Caco-2 (cell line): ENCODE results near the gene APOL5. TPM values are rescaled to one million over a fixed set of nuclear protein-coding genes. Genes with fewer than 3 reads are reported as not detected.
A peak's percentile ranks its signal among the peaks of the same experiment; 100 is the strongest.

Experiments
- BruUV-seq: library from RNA; stranded (reverse); fragments of 400-500 nt; replicated peaks from 2 replicates; lab custom pipeline; 2021; lab: Mats Ljungman, UMichigan
- CTCF ChIA-PET: fragments of 300-600 bp; sonication (Branson Sonifier 250); formaldehyde crosslinking; loops from one replicate; lab custom pipeline; 2022; ENCODE audit warnings: antibody characterized with exemption; lab: Charles Lee
- POLR2A ChIA-PET: fragments of 300-600 bp; sonication (Branson Sonifier 250); formaldehyde crosslinking; loops from one replicate; lab custom pipeline; 2022; ENCODE audit warnings: antibody characterized with exemption; lab: Charles Lee
- DNase-seq, 2 experiments: peaks; one replicate each; pipeline versions ENCODE4 v3.0.0 to v3.0.0-alpha.2; 2020 to 2022
- H3K27me3 ChIP-seq: replicated peaks from 2 replicates; pipeline ENCODE4 v1.6.0; 2011; ENCODE audit warnings: low read length; ENCODE audit not compliant: control insufficient read depth, insufficient read depth
- H3K36me3 ChIP-seq: 2 replicates; pipeline ENCODE4 v1.5.1; 2011; ENCODE audit warnings: low read length; ENCODE audit not compliant: control insufficient read depth, insufficient read depth
- H3K4me1 ChIP-seq: fragments of 250-450 bp; sonication (Bioruptor Pico); 2 replicates; pipeline ENCODE4 v1.5.1; 2020; ENCODE audit warnings: mild to moderate bottlenecking
- H3K4me3 ChIP-seq: 2 replicates; pipeline ENCODE4 v1.5.1; 2011; ENCODE audit warnings: low read depth, mild to moderate bottlenecking, control low read depth, low read length
- H3K9me3 ChIP-seq: fragments of 250-450 bp; sonication (Bioruptor Pico); 2 replicates; pipeline ENCODE4 v1.5.1; 2020; ENCODE audit warnings: mild to moderate bottlenecking, moderate library complexity
- H3K27ac Mint-ChIP-seq: one replicate; pipeline ENCODE4 v1.8.0; 2022; ENCODE audit warnings: mixed read lengths; ENCODE audit not compliant: unreplicated experiment
- H3K27me3 Mint-ChIP-seq: one replicate; pipeline ENCODE4 v1.8.0; 2022; ENCODE audit warnings: mixed read lengths; ENCODE audit not compliant: insufficient read depth, unreplicated experiment
- H3K36me3 Mint-ChIP-seq: one replicate; pipeline ENCODE4 v1.8.0; 2022; ENCODE audit warnings: mild to moderate bottlenecking, mixed read lengths; ENCODE audit not compliant: insufficient read depth, unreplicated experiment
- H3K4me1 Mint-ChIP-seq: one replicate; pipeline ENCODE4 v1.8.0; 2022; ENCODE audit warnings: low read depth, mixed read lengths; ENCODE audit not compliant: unreplicated experiment
- H3K4me3 Mint-ChIP-seq: one replicate; pipeline ENCODE4 v1.8.0; 2022; ENCODE audit warnings: mild to moderate bottlenecking, moderate library complexity, mixed read lengths; ENCODE audit not compliant: unreplicated experiment
- H3K9me3 Mint-ChIP-seq: one replicate; pipeline ENCODE4 v1.8.0; 2022; ENCODE audit warnings: mixed read lengths; ENCODE audit not compliant: unreplicated experiment
- CTCF ChIP-seq, 2 experiments: fragments of 200-600 bp in 1 of 2; IDR thresholded peaks; 1 replicate in 1 of 2; 2 replicates in 1 of 2; pipeline versions ENCODE4 v1.5.1 to v1.8.0; 2011 to 2022; ENCODE audit warnings: antibody characterized with exemption in 1 of 2, control low read depth in 1 of 2, inconsistent platforms in 1 of 2, low read depth in 1 of 2, low read length in 1 of 2, mild to moderate bottlenecking in 1 of 2, moderate library complexity in 1 of 2; ENCODE audit not compliant: insufficient read depth in 1 of 2, severe bottlenecking in 1 of 2, unreplicated experiment in 1 of 2
- intact Hi-C: fragments of 100-400 bp; cut with micrococcal nuclease; formaldehyde crosslinking; loops from one replicate; pipeline ENCODE4 v1.10.0; 2022; ENCODE audit not compliant: unreplicated experiment
- total RNA-seq: library from RNA; stranded (reverse); gene quantifications from 2 replicates; pipeline ENCODE4 v1.2.3, GENCODE V29; 2022

The APOL5 gene
- total RNA-seq, 1 experiment from 2014 or later, result not detected

- POLR2A ChIA-PET, result no interaction called here
- CTCF ChIA-PET, result interaction anchor here (0.6 to 1.0 kb wide), 3 partner anchors 51 to 162 kb away, joined by 3 to 4 read pairs (median 3); no protein-coding TSS in a partner anchor
- no peaks in the 10 kb centered on the region for H3K9me3 Mint-ChIP-seq
Observed at GRCh38 chr22:35761037-35761436, 43.4 kb downstream of the APOL5 start.

GRCh38 chr22:35766654-35767580, 49.2 kb downstream of the APOL5 start:
- no peak overlapping the region for H3K4me3 ChIP-seq
- H3K9me3 Mint-ChIP-seq, result no peaks in the 10 kb centered on the region
- intact Hi-C loops, result no loop called here
- H3K36me3 ChIP-seq, result no peaks in the 10 kb centered on the region
- peaks cover 7% of the 10 kb centered on the region; the same call in 1 of the 2 replicates for H3K4me1 ChIP-seq
- peak overlapping the region; percentile 0 for H3K27ac Mint-ChIP-seq
- no TSS peak for BruUV-seq
- no peak for DNase-seq
- ChIA-PET CTCF (no interaction called here), POLR2A (no interaction called here)
- peaks cover 22% of the 10 kb centered on the region for H3K36me3 Mint-ChIP-seq
- no peaks in the 10 kb centered on the region for H3K27me3 ChIP-seq
- no peaks in the 10 kb centered on the region for H3K9me3 ChIP-seq
- H3K4me1 Mint-ChIP-seq, result peaks cover 10% of the 10 kb centered on the region
- no peak overlapping the region for H3K4me3 Mint-ChIP-seq
- no peak for TF ChIP-seq CTCF (IDR thresholded peaks at IDR 0.05; ENCODE audit: insufficient read depth in 1 of 2, low read depth in 1 of 2, low read length in 1 of 2, severe bottlenecking in 1 of 2, unreplicated experiment in 1 of 2)
- no peaks in the 10 kb centered on the region for H3K27me3 Mint-ChIP-seq

More at GRCh38 chr22:35761037-35761436, 43.4 kb downstream of the APOL5 start:
- Mint-ChIP-seq H3K4me1 (peaks cover 6% of the 10 kb centered on the region), H3K36me3 (peaks cover 45% of the 10 kb centered on the region), H3K4me3 (no peak overlapping the region), H3K27ac (no peak overlapping the region), H3K27me3 (no peaks in the 10 kb centered on the region)
- Histone ChIP-seq H3K4me3 (no peak overlapping the region), H3K36me3 (no peaks in the 10 kb centered on the region; the same call in 1 of the 2 replicates), H3K27me3 (no peaks in the 10 kb centered on the region), H3K4me1 (no peaks in the 10 kb centered on the region), H3K9me3 (no peaks in the 10 kb centered on the region)
- intact Hi-C loops, result loop anchor here (2.0 to 5.0 kb wide), 2 partner anchors 81 to 160 kb away; no protein-coding TSS in a partner anchor
- DNase-seq, result peak in 1 of 2 experiments; percentile 14
- peak in 1 of 2 experiments; percentile 49 for TF ChIP-seq CTCF (IDR thresholded peaks at IDR 0.05; ENCODE audit: insufficient read depth in 1 of 2, low read depth in 1 of 2, low read length in 1 of 2, severe bottlenecking in 1 of 2, unreplicated experiment in 1 of 2)
- BruUV-seq, result no TSS peak

GRCh38 chr22:35769974-35770373, 52.3 kb downstream of the APOL5 start:
- Histone ChIP-seq H3K27me3 (no peaks in the 10 kb centered on the region), H3K36me3 (no peaks in the 10 kb centered on the region), H3K4me1 (peaks cover 7% of the 10 kb centered on the region; the same call in 1 of the 2 replicates), H3K9me3 (no peaks in the 10 kb centered on the region), H3K4me3 (no peak overlapping the region)
- DNase-seq, result no peak
- H3K36me3 Mint-ChIP-seq, result peaks cover 14% of the 10 kb centered on the region
- ChIA-PET CTCF (no interaction called here), POLR2A (no interaction called here)
- H3K4me1 Mint-ChIP-seq, result peaks cover 10% of the 10 kb centered on the region
- no peak overlapping the region for H3K27ac Mint-ChIP-seq
- no peak for TF ChIP-seq CTCF (IDR thresholded peaks at IDR 0.05; ENCODE audit: insufficient read depth in 1 of 2, low read depth in 1 of 2, low read length in 1 of 2, severe bottlenecking in 1 of 2, unreplicated experiment in 1 of 2)
- no peak overlapping the region for H3K4me3 Mint-ChIP-seq
- no TSS peak for BruUV-seq
- H3K9me3 Mint-ChIP-seq, result no peaks in the 10 kb centered on the region
- intact Hi-C loops, result no loop called here
- no peaks in the 10 kb centered on the region for H3K27me3 Mint-ChIP-seq
